HK-2 (cell line): ENCODE measurements around the gene ACSS1.

Experiments
- DNase-seq: peaks from one replicate; pipeline ENCODE4 v3.0.0-alpha.2; 2018; ENCODE audit not compliant: unreplicated experiment

ACSS1 gene

DNA sequence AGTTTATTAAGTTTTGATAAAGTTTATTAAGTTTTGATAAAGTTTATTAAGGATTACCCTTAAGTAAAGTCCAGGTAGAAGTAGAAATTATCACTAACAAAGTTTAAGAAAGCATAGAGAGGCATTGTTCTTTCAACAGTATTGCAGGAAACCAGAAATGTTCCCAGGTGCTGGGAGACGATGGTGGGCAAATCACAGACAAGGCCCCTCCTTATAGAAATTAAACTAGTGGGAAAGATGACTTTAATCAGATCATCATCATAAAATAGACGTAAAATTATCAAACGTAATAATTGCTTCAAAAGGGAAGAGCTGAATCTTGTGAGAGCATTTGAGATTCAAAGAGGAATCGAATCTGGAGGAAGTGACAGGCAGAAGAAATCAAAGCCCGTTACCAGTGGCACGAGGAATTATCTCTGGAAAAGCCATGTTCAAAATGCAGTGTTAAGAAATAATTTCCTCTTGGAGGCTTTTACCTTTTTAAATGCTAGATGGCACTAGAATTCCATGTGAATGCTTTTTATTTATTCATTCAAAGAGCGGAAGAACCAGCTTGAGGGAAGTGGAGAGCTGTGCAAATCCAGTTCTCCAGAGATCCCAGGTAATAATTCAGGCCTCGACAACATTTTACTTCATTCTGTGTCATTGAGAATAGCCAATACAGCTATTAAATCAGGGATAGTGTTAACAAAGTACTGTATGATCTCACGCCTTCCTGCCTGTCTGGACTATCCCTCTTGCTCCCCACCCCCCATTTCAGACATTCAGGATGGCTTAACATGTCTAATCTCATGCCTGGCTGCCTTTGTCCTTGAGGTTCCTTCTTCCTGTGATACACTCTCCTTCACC is 64.4 kb downstream of the ACSS1 start:
- DNase-seq: peak; percentile 24

DNA sequence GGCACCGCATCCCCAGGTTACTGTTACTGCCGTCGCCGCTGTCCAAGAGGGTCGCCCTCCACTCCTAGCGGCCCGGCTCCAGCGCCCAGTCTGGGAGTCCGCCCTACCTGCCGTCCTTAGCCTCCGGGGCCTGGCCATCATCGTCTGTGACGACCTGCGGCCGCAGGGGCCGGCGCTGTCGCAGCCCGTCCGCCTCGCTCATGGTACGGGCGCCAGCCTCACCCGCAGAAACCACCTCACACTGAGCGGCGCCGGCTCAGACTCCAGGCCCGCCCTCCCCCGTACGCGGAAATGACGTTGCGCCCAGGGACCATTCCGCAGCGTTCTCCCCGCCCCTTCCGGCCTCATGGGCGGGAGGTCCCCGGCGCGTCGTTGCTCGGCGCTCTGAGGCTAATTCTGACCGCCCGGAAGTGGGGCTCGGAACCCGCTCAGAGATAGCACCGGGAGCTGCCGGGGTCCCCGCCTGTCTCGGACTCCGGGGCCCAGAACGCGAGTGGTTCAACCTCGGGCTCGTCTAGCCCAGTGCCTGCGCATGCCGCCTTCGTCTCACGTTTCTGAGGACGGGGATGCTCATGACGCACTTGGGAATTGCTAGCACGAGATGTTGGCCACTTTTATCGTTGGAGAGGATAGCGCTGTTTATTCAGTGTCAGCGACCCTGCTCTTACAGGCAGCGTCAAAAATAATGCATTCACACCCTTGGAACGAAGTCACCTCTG is 65.3 kb downstream of the ACSS1 start, which contains the start of gene APMAP:
TSS of gene APMAP (minus strand) at position 265 of the 719 bp plus-strand sequence. CDS start at position 202, 63 bp downstream.
- peak; percentile 97 for DNase-seq

DNA sequence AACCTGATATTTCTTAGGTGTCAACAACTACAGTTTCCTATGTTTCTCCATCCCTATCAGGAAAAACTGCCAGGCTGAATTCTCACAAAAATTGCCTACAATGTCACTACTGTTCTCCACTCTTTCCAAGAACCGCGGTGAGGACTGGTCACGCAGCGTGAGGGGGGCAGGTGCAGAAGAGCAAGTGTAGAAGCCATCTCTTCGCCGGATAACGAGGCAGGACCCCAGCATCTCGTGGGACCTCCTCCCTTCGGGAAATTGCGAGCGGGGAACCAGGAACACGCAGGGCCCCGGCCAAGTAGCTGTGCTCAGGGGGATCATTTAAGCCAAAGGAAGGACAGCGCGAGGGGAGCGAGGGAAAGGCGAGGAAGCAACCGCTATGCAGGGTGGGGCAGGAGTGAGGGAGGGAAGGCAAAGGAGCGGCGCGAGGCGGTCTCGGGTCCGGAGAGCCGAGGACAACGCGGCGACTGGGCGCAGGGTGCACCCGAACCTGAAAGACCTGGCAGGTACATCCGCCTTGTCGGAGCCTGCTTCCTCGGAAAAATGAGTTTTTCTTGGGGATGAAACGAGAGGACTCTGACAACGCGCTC is 65.9 kb downstream of the ACSS1 start:
- no peak for DNase-seq

DNA sequence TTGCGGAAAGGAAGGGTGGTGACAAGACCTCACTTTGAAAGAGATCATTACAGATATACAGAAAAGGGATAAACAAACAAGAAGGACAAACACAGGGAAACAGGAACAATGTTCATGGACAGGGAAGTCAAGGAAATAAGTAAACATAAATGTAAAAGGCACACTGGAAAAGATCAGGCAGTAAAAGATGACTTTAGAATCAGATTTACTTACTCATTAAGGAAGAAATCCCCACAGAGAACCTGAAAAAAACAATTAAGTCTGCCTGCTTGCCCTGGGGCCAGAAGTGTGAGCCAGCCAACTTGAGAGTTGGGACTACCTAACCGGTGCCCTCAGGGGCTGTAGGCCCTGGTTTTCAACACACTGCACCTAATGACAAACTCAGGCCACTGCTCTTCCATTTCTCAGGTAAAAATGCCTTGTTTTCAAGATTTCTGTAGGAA is 67.1 kb downstream of the ACSS1 start:
- DNase-seq: no peak

DNA sequence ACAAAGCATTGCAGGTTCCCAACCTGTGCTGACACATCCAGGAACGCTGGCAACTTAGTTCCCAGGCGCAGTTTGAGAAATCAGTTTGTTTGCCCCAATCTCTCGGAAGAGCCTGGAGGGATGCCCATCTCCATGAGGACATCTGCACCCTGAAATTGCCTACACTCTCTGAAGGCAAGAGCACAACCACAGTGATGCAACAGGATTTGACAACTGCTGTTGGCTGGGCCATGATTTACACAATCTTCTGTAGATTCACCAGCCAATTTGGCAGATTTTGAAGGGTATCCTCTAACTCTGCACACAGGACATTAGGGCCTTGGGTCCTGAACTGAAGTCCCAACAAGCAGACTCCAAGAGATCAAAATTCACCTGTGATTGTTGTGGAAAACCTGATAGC is 68.8 kb downstream of the ACSS1 start:
- no peak for DNase-seq

DNA sequence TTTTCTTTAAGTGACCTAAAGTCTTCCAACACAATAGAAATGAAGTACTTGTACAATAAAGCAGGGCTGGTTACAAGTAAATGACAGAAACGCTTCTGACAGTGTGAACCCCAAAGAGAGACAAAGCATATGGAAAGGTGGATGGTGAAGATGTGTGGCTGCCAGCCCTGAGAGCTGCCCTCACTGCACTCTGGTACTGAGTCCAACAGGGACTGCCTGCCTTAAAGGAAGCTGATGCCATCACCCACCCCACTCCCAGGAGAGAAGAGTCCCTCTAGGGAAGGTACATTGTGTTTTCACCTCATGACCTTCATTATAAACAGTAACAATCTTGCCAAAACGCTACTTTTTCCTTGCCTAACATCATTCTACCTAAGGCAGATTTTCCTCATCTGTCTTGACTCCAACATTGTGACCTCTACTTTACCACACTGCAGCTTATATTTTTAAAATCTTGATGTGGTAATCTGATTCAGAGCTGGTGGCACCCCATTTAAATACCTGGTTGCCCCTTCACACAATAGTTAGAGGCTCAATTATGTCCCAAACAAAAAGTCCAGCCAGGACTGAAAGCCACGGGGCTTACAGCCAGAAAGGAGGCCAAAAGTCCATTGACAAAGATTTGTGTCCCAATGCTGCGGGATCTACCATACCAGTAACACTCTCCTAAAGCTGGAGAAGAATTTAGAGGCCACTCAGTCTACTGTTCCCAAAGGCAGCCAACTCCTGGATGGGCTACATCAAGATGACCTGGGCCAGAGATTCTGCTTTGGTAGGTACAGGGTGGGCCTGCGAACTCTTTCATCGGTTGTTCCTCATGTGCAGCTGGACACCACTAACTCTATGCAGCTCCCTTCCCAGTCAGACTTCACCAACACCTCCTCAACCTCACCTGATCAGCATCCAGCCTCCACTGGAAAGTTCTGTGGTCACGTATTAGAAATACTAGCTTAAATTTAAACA is 69.8 kb downstream of the ACSS1 start:
- no peak for DNase-seq

DNA sequence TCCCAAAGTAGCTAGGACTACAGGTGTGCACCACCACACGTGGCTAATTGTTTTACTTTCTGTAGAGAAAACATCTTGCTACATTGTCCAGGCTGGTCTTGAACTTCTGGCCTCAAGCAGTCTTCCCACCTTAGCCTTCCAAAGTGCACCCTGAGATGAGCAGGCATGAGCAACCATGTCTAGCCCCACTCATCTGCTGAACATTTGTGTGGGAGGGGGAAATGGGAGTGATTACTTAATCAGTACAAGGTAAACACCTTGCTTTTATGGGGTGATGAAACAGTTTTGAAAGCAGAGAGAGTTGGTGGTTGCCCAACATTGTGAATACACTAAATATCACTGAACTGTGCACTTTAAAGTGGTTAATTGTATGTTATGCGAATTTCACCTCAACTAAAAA is 70.7 kb downstream of the ACSS1 start:
- no peak for DNase-seq

DNA sequence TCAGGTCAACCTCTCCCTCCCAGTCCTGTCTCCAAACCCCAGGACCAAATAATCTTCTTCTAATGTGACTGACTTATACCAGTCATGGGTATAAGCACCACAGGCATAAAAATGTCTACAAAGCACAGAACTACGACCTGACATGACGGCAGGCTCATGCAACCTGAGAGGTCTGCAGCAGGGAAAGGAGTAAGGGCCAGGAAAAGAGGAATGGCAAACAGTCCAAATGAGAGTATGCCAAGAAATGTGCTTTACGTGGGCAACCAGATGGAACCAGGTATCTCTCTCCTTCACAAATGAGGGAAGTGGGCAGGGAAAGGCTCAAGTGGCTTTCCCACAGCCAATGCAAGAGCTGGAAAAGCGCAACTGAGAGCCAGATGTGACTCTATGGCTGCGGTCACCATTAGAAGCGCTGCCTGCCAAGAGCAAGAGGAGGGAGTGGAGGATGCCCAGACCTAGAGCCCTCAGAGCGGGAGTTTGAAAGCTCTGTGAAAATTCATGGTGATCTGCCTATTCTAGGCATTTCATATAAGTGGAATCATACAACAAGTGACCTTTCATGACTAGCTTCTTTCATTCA is 71.4 kb downstream of the ACSS1 start:
- no peak for DNase-seq

DNA sequence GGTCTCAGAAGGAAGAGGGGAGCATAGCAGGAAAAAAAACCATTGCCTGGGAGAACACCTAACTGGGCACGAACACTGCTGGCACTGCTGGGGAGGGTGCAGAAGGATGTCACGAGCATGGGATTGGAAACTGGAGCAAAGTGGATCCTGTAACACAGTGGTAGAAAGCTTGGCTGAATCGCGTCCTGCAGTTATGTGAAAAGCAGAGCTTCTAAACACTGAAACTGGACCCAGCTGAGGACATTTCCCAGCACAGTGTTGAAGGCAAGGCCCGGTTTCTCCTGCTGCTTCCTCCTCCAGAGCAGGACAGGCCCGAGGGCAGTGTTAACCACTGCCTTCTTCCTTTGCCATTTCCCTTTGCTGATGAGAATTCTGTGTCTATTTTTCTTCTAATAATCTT is 72.1 kb downstream of the ACSS1 start:
- no peak for DNase-seq

DNA sequence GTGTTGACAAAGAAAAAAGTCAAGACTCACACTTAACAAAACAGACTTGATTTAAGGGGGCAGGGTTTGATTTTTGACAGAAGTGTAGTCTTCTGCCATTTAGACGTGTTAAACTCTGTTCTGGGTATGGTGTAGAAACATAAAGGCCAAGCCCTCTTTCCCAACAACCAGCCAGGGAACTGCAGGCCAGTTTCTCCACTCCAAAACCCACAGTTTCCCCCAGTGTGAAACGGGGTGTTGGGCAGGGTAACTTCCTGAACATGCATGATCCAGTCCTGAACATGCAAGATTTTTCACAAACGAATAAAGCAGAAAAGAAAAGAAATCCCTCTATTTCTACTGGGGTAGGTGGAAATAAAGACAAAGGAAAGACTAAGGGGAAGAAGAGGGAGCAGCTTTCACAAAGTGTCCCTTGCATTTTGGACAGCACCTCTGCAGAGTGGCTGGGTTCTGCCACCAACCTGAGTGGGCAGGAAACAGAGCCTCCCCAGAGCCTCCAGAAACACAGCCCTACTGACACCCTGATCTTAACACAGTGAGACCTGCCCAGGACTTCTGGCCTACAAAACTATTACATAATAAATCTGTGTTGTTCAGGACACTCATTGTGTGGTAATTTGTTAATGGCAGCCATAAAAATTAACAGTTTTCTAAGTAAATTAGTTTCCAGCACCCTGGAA is 72.8 kb downstream of the ACSS1 start:
- DNase-seq: no peak

DNA sequence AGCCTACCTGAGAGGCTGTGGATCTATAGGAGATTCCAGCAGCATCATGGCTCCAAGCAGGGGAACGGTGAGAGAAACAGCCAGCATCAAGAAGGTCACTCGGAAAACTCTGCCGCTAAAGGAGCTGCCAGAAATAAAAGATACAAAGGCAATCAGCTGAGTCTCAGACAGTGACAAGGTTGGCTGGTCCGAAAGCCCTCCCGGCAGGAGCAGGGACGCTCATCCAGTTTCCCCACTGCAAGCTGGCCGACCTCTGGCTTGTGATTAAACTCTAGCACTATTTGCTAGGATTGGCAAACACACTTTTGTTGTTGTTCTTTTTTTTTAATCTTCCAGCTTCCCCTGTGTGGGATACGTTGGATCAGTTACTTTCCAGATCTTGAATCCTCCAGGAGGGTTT is 74.0 kb downstream of the ACSS1 start:
- DNase-seq: no peak

DNA sequence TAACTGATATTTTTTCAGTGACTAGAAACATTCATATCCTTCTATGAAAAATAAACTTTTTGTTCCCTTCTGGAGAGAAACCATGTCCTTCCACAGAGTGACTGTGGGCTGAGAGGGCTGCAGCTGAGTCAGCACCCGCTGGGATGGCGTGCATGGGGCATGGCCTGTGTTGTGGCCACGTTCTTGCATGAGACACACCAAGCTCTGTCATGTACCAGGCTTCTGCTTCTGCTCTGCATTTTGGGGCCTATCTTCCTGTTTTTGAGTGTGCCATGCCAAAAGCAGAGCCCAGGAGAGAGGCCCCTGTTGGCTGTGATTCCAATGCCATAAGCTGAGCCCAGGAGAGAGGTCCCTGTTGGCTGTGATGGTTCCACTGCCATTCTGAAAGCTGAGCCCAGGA is 76.1 kb downstream of the ACSS1 start:
- no peak for DNase-seq

DNA sequence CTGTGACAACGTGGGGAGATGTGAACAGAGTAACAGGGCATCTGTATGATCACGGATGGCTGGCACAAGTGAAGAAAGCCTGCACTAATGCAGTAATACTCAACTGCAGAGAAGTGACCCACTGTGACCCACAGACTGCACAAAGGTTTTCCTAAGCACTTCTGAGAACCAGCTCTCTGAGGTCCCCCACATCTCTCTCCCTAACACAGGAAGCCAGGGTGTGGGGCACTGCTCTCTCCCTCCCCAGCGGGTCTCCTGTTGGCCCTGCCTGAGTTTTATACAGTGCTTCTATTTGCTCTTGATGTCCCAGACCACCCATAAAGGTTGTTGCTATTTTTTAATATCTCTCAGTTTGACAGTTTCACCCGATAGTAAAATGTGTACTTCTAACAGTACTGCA is 76.7 kb downstream of the ACSS1 start:
- no peak for DNase-seq

DNA sequence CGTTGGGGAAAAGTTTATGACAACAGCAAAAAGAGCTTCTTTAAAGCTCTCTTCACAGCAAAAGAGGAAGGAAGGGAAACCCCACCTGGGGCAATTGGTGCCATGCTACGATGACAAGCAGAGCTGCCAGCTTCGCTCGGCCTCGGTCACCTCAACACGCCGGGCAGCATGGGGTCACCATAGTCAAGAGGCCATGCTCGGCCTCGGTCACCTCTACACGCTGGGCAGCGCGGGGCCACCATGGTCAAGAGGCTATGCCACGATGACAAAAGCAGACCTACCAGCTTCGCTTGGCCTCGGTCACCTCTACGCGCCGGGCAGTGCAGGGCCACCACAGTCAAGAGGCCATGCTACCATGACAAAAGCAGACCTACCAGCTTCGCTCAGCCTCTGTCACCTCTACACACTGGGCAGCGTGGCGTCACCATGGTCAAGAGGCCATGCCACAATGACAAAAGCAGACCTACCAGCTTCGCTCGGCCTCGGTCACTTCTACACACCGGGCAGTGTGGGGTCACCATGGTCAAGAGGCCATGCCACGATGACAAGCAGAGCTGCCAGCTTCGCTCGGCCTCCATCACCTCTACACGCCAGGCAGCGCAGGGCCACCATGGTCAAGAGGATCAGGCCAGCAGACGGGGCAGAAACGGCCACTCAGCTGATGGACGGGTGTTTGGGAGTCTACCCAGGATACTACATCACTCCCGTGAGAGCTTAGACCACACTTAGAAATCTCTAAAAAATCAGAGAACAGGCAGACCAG is 77.5 kb downstream of the ACSS1 start:
- no peak for DNase-seq

DNA sequence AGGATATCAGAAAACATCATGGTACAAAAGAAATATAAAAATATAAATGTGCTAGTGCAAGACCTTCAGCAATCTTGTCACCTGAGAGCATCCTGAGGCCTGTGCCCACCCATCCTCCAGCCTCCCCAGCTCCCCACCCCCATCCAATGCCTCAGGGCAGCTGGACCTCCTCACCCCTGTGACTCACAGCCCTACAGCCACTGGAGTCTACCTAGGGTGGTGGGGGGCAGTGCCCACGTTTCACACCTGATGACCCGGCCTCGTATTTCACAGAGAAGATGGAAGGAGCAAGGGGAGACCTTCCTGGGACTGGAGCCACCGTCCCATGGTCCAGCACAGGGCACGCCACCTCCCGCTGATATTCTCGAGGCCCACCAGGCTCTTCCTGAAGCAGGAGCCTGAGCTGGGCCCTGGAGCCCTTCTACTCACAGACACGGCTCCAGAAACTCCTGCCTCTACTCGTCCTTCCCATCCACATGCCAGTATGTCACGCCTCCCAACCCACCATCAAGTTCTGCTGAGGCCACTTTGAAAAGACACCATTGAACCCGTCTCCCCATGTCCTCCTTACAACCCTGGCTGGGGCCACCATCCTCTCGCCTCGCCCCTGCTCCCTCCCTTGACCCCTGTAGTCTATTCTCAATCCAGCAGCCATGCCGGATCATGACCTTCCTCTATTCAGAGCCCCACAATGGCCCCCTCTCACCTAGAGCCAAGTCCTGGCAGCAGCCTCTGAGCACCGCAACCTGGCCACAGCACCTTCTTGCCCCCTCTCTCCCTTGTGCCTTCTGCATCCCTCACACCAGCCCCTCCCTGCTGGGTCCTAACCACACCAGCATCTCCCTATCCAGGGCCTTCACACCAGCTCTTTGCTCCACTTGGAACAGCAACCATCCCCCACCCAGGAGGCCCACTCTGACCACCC is 78.6 kb downstream of the ACSS1 start:
- no peak for DNase-seq

DNA sequence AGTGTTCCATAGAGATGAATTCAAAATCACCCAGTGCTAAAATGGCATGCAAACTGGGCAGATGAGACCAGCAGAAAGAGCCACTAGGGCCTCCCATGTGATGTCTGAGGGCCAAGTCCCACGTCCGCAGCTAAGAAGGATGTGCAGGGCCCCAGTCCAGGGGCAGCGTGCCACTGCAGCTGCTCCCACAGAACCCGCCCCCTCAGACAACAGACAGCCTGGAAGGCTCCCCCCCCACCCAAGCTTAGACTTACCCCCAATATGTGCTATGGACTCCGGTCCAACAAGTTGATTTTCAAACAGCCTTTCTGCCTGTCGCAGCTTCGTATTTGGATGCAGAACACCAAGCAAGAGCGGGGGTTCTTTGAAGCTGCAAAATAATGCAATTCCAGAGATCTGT is 79.4 kb downstream of the ACSS1 start:
- DNase-seq: no peak

DNA sequence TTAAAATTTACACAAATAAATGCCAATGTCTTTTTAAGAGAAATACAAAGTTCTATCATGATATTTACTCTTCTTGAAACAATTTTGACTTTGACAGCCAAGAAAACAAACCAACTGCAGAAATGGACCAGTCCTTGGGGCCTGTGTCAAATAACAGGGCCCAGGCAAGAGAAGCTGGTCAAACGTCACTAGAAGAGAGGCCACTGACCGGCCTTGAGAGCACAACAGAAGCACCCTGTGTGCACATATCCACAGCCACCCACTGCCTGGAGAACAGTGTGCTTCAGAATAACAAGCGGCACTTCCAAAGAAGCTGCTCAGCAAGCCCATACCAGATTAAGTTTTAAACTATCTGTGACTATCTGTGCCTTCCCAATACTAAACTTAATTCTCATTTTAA is 80.1 kb downstream of the ACSS1 start:
- DNase-seq: no peak

DNA sequence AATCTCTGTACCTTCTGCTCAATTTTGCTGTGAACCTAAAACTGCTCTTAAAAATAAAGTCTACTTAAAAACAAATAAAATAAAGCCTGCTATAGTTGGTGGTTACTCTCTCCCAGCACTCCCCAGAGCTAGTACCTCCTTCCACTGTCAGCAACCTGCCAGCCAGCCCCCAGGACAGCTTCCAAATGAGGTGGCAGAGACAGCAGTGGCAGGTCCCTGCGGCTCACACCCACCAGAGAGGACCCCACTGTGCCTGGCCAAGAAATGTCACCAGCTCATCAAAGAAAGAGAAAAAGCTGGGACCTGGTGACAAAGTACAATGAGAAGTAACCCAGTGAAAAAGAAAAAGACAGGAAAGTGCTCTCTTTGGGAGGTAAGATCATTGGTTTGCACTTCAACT is 80.6 kb downstream of the ACSS1 start:
- no peak for DNase-seq

DNA sequence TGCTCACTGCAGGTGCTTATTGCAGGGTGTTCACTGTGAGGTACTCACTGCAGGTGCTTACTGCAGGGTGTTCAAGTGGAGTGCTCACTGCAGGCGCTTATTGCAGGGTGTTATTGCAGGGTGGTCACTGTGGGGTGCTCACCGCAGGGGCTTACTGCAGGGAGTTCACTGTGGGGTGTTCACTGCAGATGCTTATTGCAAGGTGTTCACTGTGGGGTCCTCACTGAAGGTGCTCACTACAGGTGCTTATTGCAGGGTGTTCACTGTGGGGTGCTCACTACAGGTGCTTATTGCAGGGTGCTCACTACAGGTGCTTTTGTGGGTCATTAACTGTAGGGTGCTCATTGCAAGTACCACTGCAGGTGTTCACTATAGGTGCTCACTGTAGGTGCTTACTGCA is 85.6 kb downstream of the ACSS1 start:
- DNase-seq: no peak
